ENCODE measurements around the gene MAPK4.

GRCh38 chr18:50700245-50701165 lies 140.6 kb downstream of the MAPK4 start:
- TF ChIP-seq, protein P1, sequence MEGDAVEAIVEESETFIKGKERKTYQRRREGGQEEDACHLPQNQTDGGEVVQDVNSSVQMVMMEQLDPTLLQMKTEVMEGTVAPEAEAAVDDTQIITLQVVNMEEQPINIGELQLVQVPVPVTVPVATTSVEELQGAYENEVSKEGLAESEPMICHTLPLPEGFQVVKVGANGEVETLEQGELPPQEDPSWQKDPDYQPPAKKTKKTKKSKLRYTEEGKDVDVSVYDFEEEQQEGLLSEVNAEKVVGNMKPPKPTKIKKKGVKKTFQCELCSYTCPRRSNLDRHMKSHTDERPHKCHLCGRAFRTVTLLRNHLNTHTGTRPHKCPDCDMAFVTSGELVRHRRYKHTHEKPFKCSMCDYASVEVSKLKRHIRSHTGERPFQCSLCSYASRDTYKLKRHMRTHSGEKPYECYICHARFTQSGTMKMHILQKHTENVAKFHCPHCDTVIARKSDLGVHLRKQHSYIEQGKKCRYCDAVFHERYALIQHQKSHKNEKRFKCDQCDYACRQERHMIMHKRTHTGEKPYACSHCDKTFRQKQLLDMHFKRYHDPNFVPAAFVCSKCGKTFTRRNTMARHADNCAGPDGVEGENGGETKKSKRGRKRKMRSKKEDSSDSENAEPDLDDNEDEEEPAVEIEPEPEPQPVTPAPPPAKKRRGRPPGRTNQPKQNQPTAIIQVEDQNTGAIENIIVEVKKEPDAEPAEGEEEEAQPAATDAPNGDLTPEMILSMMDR (conservative IDR thresholded peaks at IDR 0.05): no peak
- TF ChIP-seq ZFX (IDR thresholded peaks at IDR 0.05): no peak

Measured in C4-2B (cell line).